ENCODE measurements around the gene DNM1. TPM values are rescaled to one million over a fixed set of nuclear protein-coding genes. Genes with fewer than 3 reads are reported as not detected.
A peak's percentile ranks its signal among the peaks of the same experiment; 100 is the strongest.

The DNM1 gene
- total and polyA plus RNA-seq, 10 of the 15 experiments (the other 5 are each of a cell fraction or from before 2014, with no cell fraction given): 0.06 to 0.67 (median 0.19) TPM; not detected in 3

GRCh38 chr9:128159784-128160602, 43.2 kb upstream of the DNM1 start, which contains the start of gene BBLN:
TSS of gene BBLN (plus strand) at chr9:128160265. CDS start at chr9:128160408, 143 bp downstream.
- Histone ChIP-seq H3K9ac (ENCODE audit: control insufficient read depth, insufficient read depth, low read length) (peak within 1 kb of the TSS; percentile 88), H3K27ac (ENCODE audit: control insufficient read depth, insufficient read depth) (peak within 1 kb of the TSS; percentile 85), H4K20me1 (ENCODE audit: control insufficient read depth, insufficient read depth) (no peaks in the 10 kb centered on the region), H3K9me3 (replicated peaks; ENCODE audit: control insufficient read depth, insufficient read depth, low read length) (no peaks in the 10 kb centered on the region), H2AFZ (ENCODE audit: control insufficient read depth, low read depth, low read length) (peak within 1 kb of the TSS; percentile 90), H3K79me2 (ENCODE audit: control insufficient read depth, insufficient read depth, low read length) (peaks cover 9% of the 10 kb centered on the region), H3K4me1 (ENCODE audit: control insufficient read depth, insufficient read depth, low read length) (peaks cover 8% of the 10 kb centered on the region), H3K4me3 (peak within 1 kb of the TSS; percentile 99), H3K36me3 (ENCODE audit: control insufficient read depth in 2 of 2, insufficient read depth in 2 of 2, low read length in 1 of 2) (peaks cover 0 to 10% of the 10 kb centered on the region in 2 experiments; a peak in 2 of 4 replicates), H3K27me3 (replicated peaks in 1 of 2; ENCODE audit: control insufficient read depth in 2 of 2, insufficient read depth in 2 of 2, low read length in 1 of 2) (no peaks in the 10 kb centered on the region), H3K4me2 (ENCODE audit: control insufficient read depth, insufficient read depth) (peak within 1 kb of the TSS; percentile 90)
- FAIRE-seq (no peak), ATAC-seq (peak; percentile 95), DNase-seq (ENCODE audit: low read depth, low spot score) (peak; percentile 50)
- in situ Hi-C loops (cut with MboI): no loop called here
- WGBS (ENCODE audit: insufficient coverage, insufficient replicate concordance, low lambda C conversion rate, missing lambda C conversion rate): under 1% methylated on average over 54 of the region's 77 CpGs
- ChIA-PET POLR2A (interaction anchor here (1.0 to 1.5 kb wide), 2 partner anchors 9 to 93 kb away, joined by 3 to 5 read pairs; partner anchors contain the start of gene NAIF1), SMC1A (ENCODE audit: uncharacterized antibody, unreplicated experiment) (interaction anchor here (1.1 to 1.6 kb wide), 4 partner anchors 30 to 181 kb away, joined by 3 to 5 read pairs (median 4); partner anchors contain the start of genes GOLGA2 and SWI5), CTCF (interaction anchor here (1.0 to 1.6 kb wide), 5 partner anchors 23 to 571 kb away, joined by 3 to 8 read pairs (median 3); no protein-coding TSS in a partner anchor), RAD21 (ENCODE audit: unreplicated experiment) (interaction anchor here (1.1 kb wide), 1 partner anchor 31 kb away, joined by 3 read pairs; no protein-coding TSS in a partner anchor)
- no TSS peak for BruUV-seq (replicated peaks)
- intact Hi-C loops (cut with micrococcal nuclease; ENCODE audit: unreplicated experiment): loop anchor here (1.0 kb wide), 1 partner anchor 33 kb away; the partner anchor contains the start of gene PTGES2
- TF ChIP-seq SREBF1 (IDR thresholded peaks at IDR 0.05; ENCODE audit: low read length): no peak
- TF ChIP-seq CEBPZ (IDR thresholded peaks at IDR 0.05; ENCODE audit: low read depth, low read length): no peak
- no peak for TF ChIP-seq ZNF592 (IDR thresholded peaks at IDR 0.05)
- peak; percentile 77 for TF ChIP-seq ZNF207 (IDR thresholded peaks at IDR 0.05; ENCODE audit: borderline replicate concordance)
- TF ChIP-seq BACH1 (IDR thresholded peaks at IDR 0.05; ENCODE audit: borderline replicate concordance): no peak; the same call in 1 of the 2 replicates
- TF ChIP-seq NFYA (IDR thresholded peaks at IDR 0.05; ENCODE audit: borderline replicate concordance, low read depth, low read length): no peak
- 0 out of 2 replicates have a peak, but pooled peaks have one; percentile 54 for TF ChIP-seq EED (IDR thresholded peaks at IDR 0.05; ENCODE audit: low read depth)
- peak in 1 of 2 experiments; percentile 69; a peak in 2 of 4 replicates for TF ChIP-seq SRF (IDR thresholded peaks at IDR 0.05; ENCODE audit: low read depth in 2 of 2, low read length in 2 of 2)
- TF ChIP-seq SMARCA5 (IDR thresholded peaks at IDR 0.05): peak; percentile 51; the same call in 1 of the 2 replicates
- TF ChIP-seq HDAC6 (IDR thresholded peaks at IDR 0.05; ENCODE audit: unreplicated experiment): no peak
- no peak for TF ChIP-seq ZNF622 (IDR thresholded peaks at IDR 0.05)
- 0 out of 2 replicates have a peak, but pooled peaks have one; percentile 33 for TF ChIP-seq PAX5 (IDR thresholded peaks at IDR 0.05; ENCODE audit: borderline replicate concordance, low read depth, low read length)
